ENCODE results near the gene SFTPB. TPM values are rescaled to one million over a fixed set of nuclear protein-coding genes. Genes with fewer than 3 reads are reported as not detected.
A peak's percentile ranks its signal among the peaks of the same experiment; 100 is the strongest.

The SFTPB gene
- total RNA-seq, 1 experiment from 2014 or later = not detected

DNA sequence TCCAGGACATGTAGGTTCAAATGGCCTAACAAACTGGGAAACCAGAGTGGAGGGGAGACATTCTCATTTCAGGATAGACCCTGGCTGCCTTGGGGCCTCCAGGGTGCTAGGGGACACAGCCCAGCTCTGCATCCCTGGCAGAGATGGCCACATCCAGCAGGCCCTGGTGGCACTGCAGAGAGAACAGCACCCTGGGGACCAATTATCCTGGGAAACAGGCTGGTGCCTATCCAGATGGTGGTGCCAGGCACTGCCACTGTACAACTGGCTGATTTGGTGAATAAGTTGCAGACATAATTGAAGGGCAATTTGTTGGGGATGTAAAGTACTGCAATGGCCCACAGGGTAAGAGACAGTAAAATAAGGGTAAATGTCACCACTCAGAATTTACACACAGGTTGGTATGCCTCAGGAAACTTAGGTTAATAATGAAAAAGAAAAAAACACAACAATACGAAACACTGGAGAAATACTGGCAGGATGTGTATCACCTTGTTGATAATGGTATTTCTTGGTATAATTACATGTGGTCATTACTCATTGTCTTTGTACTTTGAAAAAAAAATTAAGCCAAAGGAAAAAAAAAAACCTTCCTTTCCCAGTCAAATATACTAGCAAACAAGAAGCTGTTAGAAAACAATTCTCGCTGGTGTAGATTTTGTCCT, 12.8 kb upstream of the SFTPB start:
- Histone ChIP-seq H3K36me3 (ENCODE audit: low read depth) (no peaks in the 10 kb centered on the region), H3K9me3 (ENCODE audit: insufficient read depth, low read depth) (no peaks in the 10 kb centered on the region), H3F3A (ENCODE audit: insufficient read depth, low read depth) (peaks cover 34% of the 10 kb centered on the region), H2AFZ (no peak overlapping the region), H3K9me2 (ENCODE audit: insufficient read depth) (no peaks in the 10 kb centered on the region), H3K27ac (peak overlapping the region; percentile 99), H3K79me2 (ENCODE audit: low read depth) (no peaks in the 10 kb centered on the region), H3K4me2 (peak overlapping the region; percentile 79), H3K4me3 (peak overlapping the region; percentile 41; the same call in 1 of the 2 replicates), H3K4me1 (replicated peaks; ENCODE audit: insufficient read depth) (peaks cover 38% of the 10 kb centered on the region), H4K20me1 (ENCODE audit: insufficient read depth) (no peaks in the 10 kb centered on the region), H3K27me3 (ENCODE audit: insufficient read depth, low read depth) (no peaks in the 10 kb centered on the region)
- TF ChIP-seq, protein P1, sequence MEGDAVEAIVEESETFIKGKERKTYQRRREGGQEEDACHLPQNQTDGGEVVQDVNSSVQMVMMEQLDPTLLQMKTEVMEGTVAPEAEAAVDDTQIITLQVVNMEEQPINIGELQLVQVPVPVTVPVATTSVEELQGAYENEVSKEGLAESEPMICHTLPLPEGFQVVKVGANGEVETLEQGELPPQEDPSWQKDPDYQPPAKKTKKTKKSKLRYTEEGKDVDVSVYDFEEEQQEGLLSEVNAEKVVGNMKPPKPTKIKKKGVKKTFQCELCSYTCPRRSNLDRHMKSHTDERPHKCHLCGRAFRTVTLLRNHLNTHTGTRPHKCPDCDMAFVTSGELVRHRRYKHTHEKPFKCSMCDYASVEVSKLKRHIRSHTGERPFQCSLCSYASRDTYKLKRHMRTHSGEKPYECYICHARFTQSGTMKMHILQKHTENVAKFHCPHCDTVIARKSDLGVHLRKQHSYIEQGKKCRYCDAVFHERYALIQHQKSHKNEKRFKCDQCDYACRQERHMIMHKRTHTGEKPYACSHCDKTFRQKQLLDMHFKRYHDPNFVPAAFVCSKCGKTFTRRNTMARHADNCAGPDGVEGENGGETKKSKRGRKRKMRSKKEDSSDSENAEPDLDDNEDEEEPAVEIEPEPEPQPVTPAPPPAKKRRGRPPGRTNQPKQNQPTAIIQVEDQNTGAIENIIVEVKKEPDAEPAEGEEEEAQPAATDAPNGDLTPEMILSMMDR (conservative IDR thresholded peaks at IDR 0.05) = no peak
- no peak for TF ChIP-seq EZH2 (IDR thresholded peaks at IDR 0.05; ENCODE audit: low read depth)
- BruUV-seq (replicated peaks) = no TSS peak
- intact Hi-C loops (cut with micrococcal nuclease; ENCODE audit: unreplicated experiment) = loop anchor here (1.0 kb wide), 1 partner anchor 20 kb away; no protein-coding TSS in a partner anchor
- ChIA-PET POLR2A (ENCODE audit: unreplicated experiment) (no interaction called here), CTCF (interaction anchor here (1.1 to 2.2 kb wide), 3 partner anchors 27 to 43 kb away, joined by 4 to 28 read pairs (median 6); no protein-coding TSS in a partner anchor)
- DNase-seq = peak in 1 of 2 experiments; percentile 81

DNA sequence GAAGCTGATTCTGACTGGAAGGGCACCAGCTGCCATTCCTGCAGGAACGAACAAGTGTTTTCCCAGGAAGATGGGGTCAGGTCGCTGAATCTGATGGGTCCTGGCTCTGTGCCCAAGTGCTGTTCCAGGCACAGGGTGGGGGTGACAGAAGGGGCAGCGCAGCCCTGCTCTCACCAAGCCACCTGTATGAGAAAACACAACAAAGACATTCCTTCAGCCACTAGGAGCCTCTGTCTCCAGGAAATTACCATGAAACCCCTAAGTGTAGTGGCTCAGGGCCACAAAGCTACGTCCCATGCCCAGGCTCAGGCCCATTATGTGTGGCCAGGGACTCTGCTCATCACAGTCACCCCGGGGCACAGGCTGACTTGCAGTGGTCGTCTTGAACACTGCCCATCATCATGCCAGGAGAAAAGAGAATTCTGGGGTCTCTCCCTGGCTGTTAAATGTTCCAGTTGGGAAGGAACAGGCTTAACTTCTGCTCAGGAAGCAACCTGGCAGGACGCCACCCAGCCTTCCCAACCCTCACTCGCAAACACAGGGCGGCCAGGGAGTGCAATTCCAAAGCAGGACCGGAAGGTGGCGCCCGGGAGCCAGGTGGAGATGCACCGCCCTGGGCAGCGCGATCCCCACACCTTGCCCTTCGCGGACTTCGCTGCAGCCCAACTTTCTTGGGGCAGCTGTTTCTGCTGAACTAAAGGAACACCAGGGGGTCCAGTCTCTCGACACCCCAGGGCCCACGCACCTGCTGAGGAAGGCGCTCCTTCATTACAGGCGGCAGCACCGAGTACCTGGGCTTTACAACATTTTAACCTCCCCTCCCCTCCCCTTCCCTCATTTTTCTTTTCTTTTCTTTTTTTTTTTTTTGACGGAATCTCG, 11.0 kb upstream of the SFTPB start:
- POLR2A ChIA-PET (ENCODE audit: unreplicated experiment) = no interaction called here
- DNase-seq = peak; percentile 60 to 89
- Histone ChIP-seq H3K79me2 (ENCODE audit: low read depth) (no peaks in the 10 kb centered on the region), H3K4me2 (peak overlapping the region; percentile 84), H3K4me1 (replicated peaks; ENCODE audit: insufficient read depth) (peaks cover 38% of the 10 kb centered on the region), H3K36me3 (ENCODE audit: low read depth) (no peaks in the 10 kb centered on the region), H3K27me3 (ENCODE audit: insufficient read depth, low read depth) (no peaks in the 10 kb centered on the region), H2AFZ (peak overlapping the region; percentile 67), H3K27ac (peak overlapping the region; percentile 99; the same call in 1 of the 2 replicates), H3F3A (ENCODE audit: insufficient read depth, low read depth) (peaks cover 34% of the 10 kb centered on the region), H4K20me1 (ENCODE audit: insufficient read depth) (no peaks in the 10 kb centered on the region), H3K4me3 (peak overlapping the region; percentile 41; the same call in 1 of the 2 replicates), H3K9me2 (ENCODE audit: insufficient read depth) (no peaks in the 10 kb centered on the region), H3K9me3 (ENCODE audit: insufficient read depth, low read depth) (no peaks in the 10 kb centered on the region)
- BruUV-seq (replicated peaks) = no TSS peak
- CTCF ChIA-PET = interaction anchor here (0.6 to 2.2 kb wide), 5 partner anchors 29 to 150 kb away, joined by 4 to 28 read pairs (median 12); no protein-coding TSS in a partner anchor
- intact Hi-C loops (cut with micrococcal nuclease; ENCODE audit: unreplicated experiment) = loop anchor here (1.0 to 5.0 kb wide), 3 partner anchors 28 to 135 kb away; no protein-coding TSS in a partner anchor
- TF ChIP-seq, protein P1 (conservative IDR thresholded peaks at IDR 0.05) = peak; percentile 97
- no peak for TF ChIP-seq EZH2 (IDR thresholded peaks at IDR 0.05; ENCODE audit: low read depth)

DNA sequence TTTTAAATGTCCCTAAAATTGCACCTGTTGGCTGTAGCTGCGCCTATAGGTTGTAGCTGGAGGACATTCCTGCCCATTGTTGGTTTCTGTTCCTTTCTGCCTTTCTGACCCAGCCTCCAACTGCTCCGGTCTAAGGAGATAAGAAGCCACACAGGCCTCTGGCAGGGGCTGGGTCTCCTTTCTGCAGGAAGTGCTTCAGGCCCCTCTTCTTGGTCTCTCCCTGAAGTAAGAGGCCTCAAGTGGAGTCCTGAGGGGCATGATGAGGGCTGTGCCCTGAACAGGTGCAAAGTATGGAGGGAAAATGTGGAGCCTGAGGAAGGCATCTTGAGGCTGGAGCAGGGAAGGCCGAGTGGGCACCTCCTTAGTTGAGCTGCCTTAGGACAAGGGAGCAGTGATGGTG, 10.4 kb upstream of the SFTPB start:
- intact Hi-C loops (cut with micrococcal nuclease; ENCODE audit: unreplicated experiment) = loop anchor here (5.0 kb wide), 1 partner anchor 49 kb away; no protein-coding TSS in a partner anchor
- Histone ChIP-seq H3K4me1 (replicated peaks; ENCODE audit: insufficient read depth) (peaks cover 38% of the 10 kb centered on the region), H3K9me3 (ENCODE audit: insufficient read depth, low read depth) (no peaks in the 10 kb centered on the region), H3K4me3 (no peak overlapping the region), H3K9me2 (ENCODE audit: insufficient read depth) (no peaks in the 10 kb centered on the region), H3F3A (ENCODE audit: insufficient read depth, low read depth) (peaks cover 34% of the 10 kb centered on the region), H3K4me2 (no peak overlapping the region), H3K79me2 (ENCODE audit: low read depth) (no peaks in the 10 kb centered on the region), H3K27ac (no peak overlapping the region), H2AFZ (no peak overlapping the region), H3K36me3 (ENCODE audit: low read depth) (no peaks in the 10 kb centered on the region), H4K20me1 (ENCODE audit: insufficient read depth) (no peaks in the 10 kb centered on the region), H3K27me3 (ENCODE audit: insufficient read depth, low read depth) (no peaks in the 10 kb centered on the region)
- BruUV-seq (replicated peaks) = no TSS peak
- TF ChIP-seq EZH2 (IDR thresholded peaks at IDR 0.05; ENCODE audit: low read depth) = no peak
- TF ChIP-seq, protein P1 (conservative IDR thresholded peaks at IDR 0.05) = no peak
- ChIA-PET POLR2A (ENCODE audit: unreplicated experiment) (no interaction called here), CTCF (interaction anchor here (2.2 kb wide), 1 partner anchor 29 kb away, joined by 28 read pairs; no protein-coding TSS in a partner anchor)
- no peak for DNase-seq

Measured in PC-9 (cell line).